Measurements from ENCODE around the gene SNU13. TPM values are rescaled to one million over a fixed set of nuclear protein-coding genes. Genes with fewer than 3 reads are reported as not detected.

Gene SNU13
- total RNA-seq, 1 donor from 2014 or later = 95.9 TPM

GRCh38 chr22:41625577-41625976 lies 63.1 kb downstream of the SNU13 start:
- Histone ChIP-seq H3K27me3 (ENCODE audit: low read depth) (no peaks in the 10 kb centered on the region), H3K9me3 (no peaks in the 10 kb centered on the region), H3K36me3 (peaks cover 85% of the 10 kb centered on the region), H3K4me3 (no peak overlapping the region), H3K4me1 (peaks cover 17% of the 10 kb centered on the region), H3K27ac (no peak overlapping the region)
- TF ChIP-seq CTCF (IDR thresholded peaks at IDR 0.05) = no peak
- intact Hi-C loops (cut with DNase I) = no loop called here
- DNase-seq (no peak), ATAC-seq (no peak)

Other genes starting within 250 kb of the SNU13 start
- gene TOB2, start 242.1 kb downstream of the SNU13 start, total RNA-seq = 49.0 TPM
- gene PHF5A, start 220.2 kb downstream of the SNU13 start, total RNA-seq = 31.1 TPM
- 77.7 TPM for gene ACO2, start 219.8 kb downstream of the SNU13 start, total RNA-seq
- gene POLR3H, start 144.4 kb downstream of the SNU13 start, total RNA-seq = 39.0 TPM
- gene CSDC2, start 127.9 kb downstream of the SNU13 start, total RNA-seq = 2.4 TPM
- 47.3 TPM for gene PMM1, start 99.0 kb downstream of the SNU13 start, total RNA-seq
- gene DESI1, start 67.8 kb downstream of the SNU13 start, total RNA-seq = 26.1 TPM
- 162 TPM for gene XRCC6, start 67.6 kb downstream of the SNU13 start, total RNA-seq
- gene MEI1, start 10.6 kb upstream of the SNU13 start, total RNA-seq = 4.3 TPM
- 7.9 TPM for gene CCDC134, start 111.8 kb upstream of the SNU13 start, total RNA-seq
- 132 TPM for gene SREBF2, start 144.2 kb upstream of the SNU13 start, total RNA-seq
- not detected for gene SHISA8, start 226.2 kb upstream of the SNU13 start, total RNA-seq
- 0.27 TPM for gene TNFRSF13C, start 237.9 kb upstream of the SNU13 start, total RNA-seq

All from lower lobe of right lung (tissue), 2 donors.